Activated CD8-positive, alpha-beta T cell treated with anti-CD3 and anti-CD28 coated beads, Interleukin-2, amount 10 ng/mL, durations not matched to agents 7 days and 5 days (primary cell): ENCODE measurements around the gene XIRP1. TPM values are rescaled to one million over a fixed set of nuclear protein-coding genes. Genes with fewer than 3 reads are reported as not detected.
"Not testable (repeated sequence)": the region's sequence is repeated elsewhere in the genome, so short reads cannot be mapped to it uniquely, and the experiment has no call there.

Source experiments
- ATAC-seq: fragments of 150-1000 bp; cut with Tn5 transposase; one replicate; pipeline ENCODE4 v1.10.0; 2021; ENCODE audit warnings: moderate library complexity
- CTCF ChIA-PET: fragments of 350-600 bp; sonication (Branson Sonifier 250); formaldehyde crosslinking; loops from one replicate; lab custom pipeline; 2021; ENCODE audit warnings: antibody characterized with exemption; lab: Charles Lee
- POLR2A ChIA-PET: fragments of 350-600 bp; sonication (Branson Sonifier 250); formaldehyde crosslinking; loops from one replicate; lab custom pipeline; 2021; ENCODE audit warnings: antibody characterized with exemption; lab: Charles Lee
- DNase-seq: peaks from one replicate; pipeline ENCODE4 v3.0.0-alpha.2; 2020
- H3K27ac Mint-ChIP-seq: one replicate; pipeline ENCODE4 v1.8.0; 2021; ENCODE audit warnings: mild to moderate bottlenecking, mixed read lengths
- H3K27me3 Mint-ChIP-seq: one replicate; pipeline ENCODE4 v1.8.0; 2021; ENCODE audit warnings: low read depth, mixed read lengths
- H3K36me3 Mint-ChIP-seq: one replicate; pipeline ENCODE4 v1.8.0; 2021; ENCODE audit warnings: low read depth, mixed read lengths
- H3K4me1 Mint-ChIP-seq: one replicate; pipeline ENCODE4 v1.8.0; 2021; ENCODE audit warnings: low read depth, mixed read lengths
- H3K4me3 Mint-ChIP-seq: one replicate; pipeline ENCODE4 v1.8.0; 2021; ENCODE audit warnings: mild to moderate bottlenecking, mixed read lengths
- H3K9me3 Mint-ChIP-seq: one replicate; pipeline ENCODE4 v1.8.0; 2022; ENCODE audit warnings: mixed read lengths; ENCODE audit not compliant: insufficient read depth
- total RNA-seq, 2 experiments: library from RNA; stranded (reverse); gene quantifications; one replicate each; pipeline ENCODE4 v1.2.3, GENCODE V29; 2021

Gene XIRP1
- total RNA-seq, 2 experiments from 2014 or later = not detected

DNA sequence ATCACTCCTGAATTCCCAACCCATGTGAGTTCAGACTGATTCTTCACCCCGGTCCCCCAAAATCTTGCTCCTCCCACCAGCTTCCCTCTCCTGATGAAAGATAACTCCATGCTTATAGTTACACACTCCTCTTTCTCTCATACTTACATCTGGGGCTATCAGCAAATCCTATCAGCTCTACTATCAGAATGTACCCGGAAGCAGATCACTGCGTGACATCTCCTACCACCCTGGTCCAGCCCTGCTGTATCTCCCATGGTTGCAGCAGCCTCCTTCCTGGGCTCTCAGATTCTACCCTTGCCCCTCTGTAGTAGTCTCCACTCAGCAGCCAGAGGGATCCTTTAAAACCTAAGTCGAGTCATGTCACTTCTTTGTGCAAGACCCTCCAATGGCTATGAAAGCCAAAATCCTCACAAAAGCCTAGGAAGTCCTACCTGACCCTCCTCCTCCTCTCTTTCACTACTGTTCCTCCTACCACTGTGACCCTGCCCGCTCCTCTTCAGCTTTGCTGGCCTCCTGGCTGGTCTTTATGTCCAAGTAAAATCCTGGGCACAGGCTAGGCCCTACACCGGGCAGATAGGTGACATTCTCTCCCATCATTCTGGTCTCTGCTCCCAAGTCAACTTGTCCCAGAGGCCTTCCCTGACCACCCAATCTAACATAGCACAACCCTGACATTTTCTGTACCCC lies 16.2 kb downstream of the XIRP1 start:
- Mint-ChIP-seq H3K4me1 (peaks cover 46% of the 10 kb centered on the region), H3K36me3 (no peaks in the 10 kb centered on the region), H3K9me3 (no peaks in the 10 kb centered on the region), H3K27me3 (peaks cover 8% of the 10 kb centered on the region), H3K27ac (peak overlapping the region; percentile 2), H3K4me3 (no peak overlapping the region)
- ChIA-PET POLR2A (no interaction called here), CTCF (interaction anchor here (1.2 to 4.5 kb wide), 4 partner anchors 10 to 114 kb away, joined by 3 to 34 read pairs (median 6); partner anchors contain the start of gene XIRP1)
- ATAC-seq = no peak
- DNase-seq = no peak

DNA sequence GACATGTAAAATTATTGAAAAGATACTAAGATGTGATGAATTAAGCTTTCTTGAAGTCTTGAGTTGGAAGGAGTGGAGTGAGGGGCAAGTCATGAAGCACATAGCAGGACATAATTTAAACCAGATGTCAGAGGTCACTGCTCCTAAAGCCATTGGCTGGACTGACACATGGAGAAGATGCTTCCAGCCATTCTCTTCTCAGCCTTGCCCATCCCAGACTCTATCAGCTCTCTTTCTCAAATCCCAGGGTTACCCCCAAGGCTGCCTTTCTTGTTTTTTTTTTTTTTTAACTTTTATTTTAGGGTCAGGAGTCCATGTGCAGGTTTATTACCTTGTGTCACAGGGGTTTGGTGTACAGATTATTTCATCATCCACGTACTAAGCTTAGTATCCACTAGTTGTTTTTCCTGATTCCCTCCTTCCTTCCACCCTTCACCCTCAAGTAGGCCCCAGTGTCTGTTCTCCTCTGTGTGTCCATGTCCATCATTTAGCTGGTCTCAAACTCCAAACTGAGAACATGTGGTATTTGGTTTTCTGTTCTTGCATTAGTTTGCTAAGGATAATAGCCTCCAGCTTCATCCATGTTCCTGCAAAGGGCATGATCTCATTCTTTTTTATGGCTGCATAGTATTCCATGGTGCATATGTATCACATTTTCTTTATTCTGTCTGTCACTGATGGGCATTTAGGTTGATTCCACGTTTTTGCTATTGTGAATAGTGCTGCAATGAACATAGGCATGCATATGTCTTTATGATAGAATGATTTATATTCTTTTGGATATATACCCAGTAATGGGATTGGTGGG lies 18.9 kb downstream of the XIRP1 start:
- ChIA-PET CTCF (interaction anchor here (1.6 to 1.9 kb wide), 3 partner anchors 18 to 118 kb away, joined by 3 to 8 read pairs (median 6); no protein-coding TSS in a partner anchor), POLR2A (interaction anchor here (1.0 to 1.2 kb wide), 2 partner anchors 23 to 43 kb away, joined by 3 to 4 read pairs; no protein-coding TSS in a partner anchor)
- DNase-seq (no peak), ATAC-seq (no peak)
- H3K4me3 Mint-ChIP-seq = no peak overlapping the region
- no peaks in the 10 kb centered on the region for H3K9me3 Mint-ChIP-seq
- H3K4me1 Mint-ChIP-seq = peaks cover 22% of the 10 kb centered on the region
- no peaks in the 10 kb centered on the region for H3K36me3 Mint-ChIP-seq
- H3K27ac Mint-ChIP-seq = no peak overlapping the region
- H3K27me3 Mint-ChIP-seq = peaks cover 8% of the 10 kb centered on the region

DNA sequence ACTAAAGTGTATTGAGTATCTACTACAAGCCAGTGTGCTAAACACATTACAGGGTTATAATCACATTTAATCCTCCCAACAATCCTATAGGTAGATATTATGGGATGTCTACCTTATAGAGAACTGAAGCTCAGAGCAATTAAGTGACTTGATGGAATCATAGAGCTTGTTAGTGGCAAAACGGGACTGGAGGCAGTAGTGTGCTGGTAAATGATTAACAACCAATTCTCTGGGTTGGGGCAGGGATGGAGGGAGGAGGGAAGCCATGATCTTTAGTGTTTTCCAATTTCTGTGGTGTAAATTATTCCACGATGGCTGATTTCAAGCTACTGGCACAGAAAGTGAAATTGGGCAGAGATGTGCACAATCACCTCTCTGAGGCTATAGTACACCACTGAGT lies 20.5 kb downstream of the XIRP1 start:
- ATAC-seq (no peak), DNase-seq (no peak)
- peaks cover 10% of the 10 kb centered on the region for H3K4me1 Mint-ChIP-seq
- no peak overlapping the region for H3K4me3 Mint-ChIP-seq
- ChIA-PET POLR2A (no interaction called here), CTCF (interaction anchor here (0.9 to 1.9 kb wide), 5 partner anchors 12 to 120 kb away, joined by 3 to 8 read pairs (median 3); no protein-coding TSS in a partner anchor)
- no peaks in the 10 kb centered on the region for H3K36me3 Mint-ChIP-seq
- peaks cover 8% of the 10 kb centered on the region for H3K27me3 Mint-ChIP-seq
- no peaks in the 10 kb centered on the region for H3K9me3 Mint-ChIP-seq
- H3K27ac Mint-ChIP-seq = no peak overlapping the region

DNA sequence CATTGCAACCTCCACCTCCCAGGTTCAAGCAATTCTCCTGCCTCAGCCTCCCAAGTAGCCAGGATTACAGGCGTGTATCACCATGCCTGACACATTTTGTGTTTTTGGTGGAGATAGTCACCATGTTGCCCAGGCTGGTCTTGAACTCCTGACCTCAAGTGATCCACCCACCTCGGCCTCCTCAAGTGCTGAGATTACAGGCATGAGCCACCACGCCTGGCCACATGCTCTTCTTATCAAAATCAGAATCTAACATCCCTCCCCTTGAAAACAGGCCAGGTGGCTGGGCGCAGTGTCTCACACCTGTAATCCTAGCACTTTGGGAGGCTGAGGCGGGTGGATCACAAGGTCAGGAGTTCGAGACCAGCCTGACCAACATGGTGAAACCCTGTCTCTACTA lies 21.5 kb downstream of the XIRP1 start:
- H3K27ac Mint-ChIP-seq, POLR2A ChIA-PET, H3K27me3 Mint-ChIP-seq, ATAC-seq, DNase-seq, H3K36me3 Mint-ChIP-seq, H3K9me3 Mint-ChIP-seq, H3K4me3 Mint-ChIP-seq: not testable (repeated sequence)
- CTCF ChIA-PET = interaction anchor here (1.0 to 4.1 kb wide), 2 partner anchors 11 to 121 kb away, joined by 3 to 14 read pairs; no protein-coding TSS in a partner anchor
- peaks cover 11% of the 10 kb centered on the region for H3K4me1 Mint-ChIP-seq

- H3K9me3 Mint-ChIP-seq = no peaks in the 10 kb centered on the region
- POLR2A ChIA-PET = interaction anchor here (0.9 kb wide), 1 partner anchor 8 kb away, joined by 3 read pairs; no protein-coding TSS in a partner anchor
- H3K4me1 Mint-ChIP-seq = peaks cover 11% of the 10 kb centered on the region
- DNase-seq (no peak), ATAC-seq (no peak)
- H3K36me3 Mint-ChIP-seq = no peaks in the 10 kb centered on the region
- no peak overlapping the region for H3K4me3 Mint-ChIP-seq
- CTCF ChIA-PET = interaction anchor here (1.3 to 4.1 kb wide), 2 partner anchors 44 to 122 kb away, joined by 3 to 14 read pairs; no protein-coding TSS in a partner anchor
- no peak overlapping the region for H3K27ac Mint-ChIP-seq
- H3K27me3 Mint-ChIP-seq = peaks cover 8% of the 10 kb centered on the region
These were observed 21.9 kb downstream of the XIRP1 start for GRCh38 chr3:39170461-39170860.

- Mint-ChIP-seq H3K4me3 (no peak overlapping the region), H3K27me3 (peaks cover 8% of the 10 kb centered on the region), H3K4me1 (peaks cover 18% of the 10 kb centered on the region), H3K27ac (no peak overlapping the region), H3K36me3 (no peaks in the 10 kb centered on the region), H3K9me3 (no peaks in the 10 kb centered on the region)
- DNase-seq (no peak), ATAC-seq (no peak)
- POLR2A ChIA-PET = interaction anchor here (0.9 kb wide), 1 partner anchor 8 kb away, joined by 3 read pairs; no protein-coding TSS in a partner anchor
- CTCF ChIA-PET = interaction anchor here (1.3 to 4.1 kb wide), 3 partner anchors 19 to 122 kb away, joined by 3 to 14 read pairs (median 6); no protein-coding TSS in a partner anchor
These were observed 22.7 kb downstream of the XIRP1 start for GRCh38 chr3:39169712-39170111.

GRCh38 chr3:39168156-39168780 lies 24.1 kb downstream of the XIRP1 start:
- Mint-ChIP-seq H3K9me3 (no peaks in the 10 kb centered on the region), H3K4me3 (no peak overlapping the region), H3K27ac (no peak overlapping the region), H3K27me3 (peaks cover 4% of the 10 kb centered on the region), H3K4me1 (peaks cover 18% of the 10 kb centered on the region), H3K36me3 (no peaks in the 10 kb centered on the region)
- DNase-seq = no peak
- ATAC-seq = no peak
- ChIA-PET POLR2A (interaction anchor here (0.5 kb wide), 1 partner anchor 987 kb away, joined by 4 read pairs; no protein-coding TSS in a partner anchor), CTCF (interaction anchor here (1.5 to 4.1 kb wide), 3 partner anchors 10 to 124 kb away, joined by 6 to 14 read pairs (median 9); no protein-coding TSS in a partner anchor)

DNA sequence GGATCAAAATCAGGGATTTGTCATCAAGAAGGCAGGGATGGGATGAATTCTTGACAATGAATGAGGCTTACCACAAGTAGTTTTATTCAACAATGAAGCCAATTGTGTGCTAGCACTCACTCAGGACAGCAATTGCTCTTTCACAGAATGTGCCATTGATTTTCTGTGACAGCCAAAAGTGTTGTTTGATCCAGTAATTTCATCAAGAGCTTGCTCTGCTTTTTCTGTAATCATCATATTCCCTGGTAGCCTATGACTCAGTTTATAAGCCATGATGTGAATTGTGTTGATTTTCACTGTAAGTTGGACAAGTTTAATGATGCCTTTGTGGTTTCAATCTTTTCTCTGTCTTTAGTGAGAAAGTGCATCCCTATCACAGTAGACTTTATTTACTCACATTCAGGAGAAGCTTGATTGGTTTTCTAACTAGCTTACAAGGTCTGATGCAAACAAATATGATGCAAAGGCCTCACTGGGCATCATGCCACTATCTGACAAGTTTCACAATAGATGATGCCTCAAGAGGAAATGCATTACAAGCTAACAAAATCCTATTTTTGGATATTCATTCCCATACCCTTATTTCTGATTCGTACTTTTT lies 25.4 kb downstream of the XIRP1 start:
- H3K4me3 Mint-ChIP-seq = no peak overlapping the region
- POLR2A ChIA-PET = no interaction called here
- no peak for DNase-seq
- H3K36me3 Mint-ChIP-seq = no peaks in the 10 kb centered on the region
- peaks cover 18% of the 10 kb centered on the region for H3K4me1 Mint-ChIP-seq
- CTCF ChIA-PET = interaction anchor here (0.6 to 4.1 kb wide), 6 partner anchors 9 to 125 kb away, joined by 3 to 14 read pairs (median 6); no protein-coding TSS in a partner anchor
- H3K27ac Mint-ChIP-seq = no peak overlapping the region
- no peak for ATAC-seq
- H3K27me3 Mint-ChIP-seq = peaks cover 2% of the 10 kb centered on the region
- H3K9me3 Mint-ChIP-seq = no peaks in the 10 kb centered on the region

GRCh38 chr3:39166134-39166710 lies 26.2 kb downstream of the XIRP1 start:
- H3K9me3 Mint-ChIP-seq = no peaks in the 10 kb centered on the region
- no peak for DNase-seq
- no peaks in the 10 kb centered on the region for H3K27me3 Mint-ChIP-seq
- no peaks in the 10 kb centered on the region for H3K36me3 Mint-ChIP-seq
- no peak overlapping the region for H3K4me3 Mint-ChIP-seq
- no peak for ATAC-seq
- CTCF ChIA-PET = interaction anchor here (1.0 to 2.8 kb wide), 5 partner anchors 10 to 122 kb away, joined by 3 to 9 read pairs (median 6); no protein-coding TSS in a partner anchor
- POLR2A ChIA-PET = no interaction called here
- H3K27ac Mint-ChIP-seq = no peak overlapping the region
- peaks cover 18% of the 10 kb centered on the region for H3K4me1 Mint-ChIP-seq

DNA sequence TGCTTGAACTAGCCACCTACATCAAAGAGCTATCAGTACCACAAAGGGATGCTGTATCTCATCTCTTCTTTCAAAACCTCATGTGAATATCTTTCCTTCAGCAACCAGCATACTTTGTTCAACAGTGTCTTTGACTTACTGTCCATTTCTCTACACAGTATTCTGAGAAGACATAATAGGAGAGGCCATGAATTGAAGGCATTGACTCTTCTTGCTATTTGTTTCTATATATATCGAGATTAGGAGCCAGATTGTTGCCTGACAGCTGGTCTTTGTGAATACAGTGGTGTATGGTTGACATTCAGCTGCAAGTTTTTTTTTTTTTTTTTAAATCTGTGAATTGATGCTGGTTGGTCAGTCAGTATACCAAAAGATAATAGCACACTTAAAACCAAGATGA lies 26.9 kb downstream of the XIRP1 start:
- CTCF ChIA-PET = interaction anchor here (0.8 to 2.4 kb wide), 5 partner anchors 10 to 123 kb away, joined by 3 to 7 read pairs (median 3); no protein-coding TSS in a partner anchor
- Mint-ChIP-seq H3K9me3 (no peaks in the 10 kb centered on the region), H3K4me3 (no peak overlapping the region), H3K36me3 (no peaks in the 10 kb centered on the region), H3K27me3 (no peaks in the 10 kb centered on the region), H3K4me1 (peaks cover 18% of the 10 kb centered on the region), H3K27ac (no peak overlapping the region)
- DNase-seq (no peak), ATAC-seq (no peak)
- POLR2A ChIA-PET = no interaction called here
